Tongue (tissue), 2 donors: ENCODE results near the gene C2orf68. TPM values are rescaled to one million over a fixed set of nuclear protein-coding genes. Genes with fewer than 3 reads are reported as not detected.
"Not testable (repeated sequence)": the region's sequence is repeated elsewhere in the genome, so short reads cannot be mapped to it uniquely, and the experiment has no call there.

Source experiments
- DNase-seq: peaks from one replicate; pipeline ENCODE4 v3.0.0-alpha.2; 2015
- total RNA-seq: library from RNA; depleted of rRNA; stranded (reverse); fragments of >200 nt; gene quantifications from one replicate; pipeline ENCODE4 v1.2.3, GENCODE V29; 2014

C2orf68 gene
- total RNA-seq, 1 donor from 2014 or later = 38.5 TPM

GRCh38 chr2:85628658-85629057 lies 16.8 kb upstream of the C2orf68 start:
- DNase-seq = no peak

GRCh38 chr2:85623991-85624390 lies 12.1 kb upstream of the C2orf68 start:
- DNase-seq = no peak

GRCh38 chr2:85621338-85621737 lies 9.5 kb upstream of the C2orf68 start:
- no peak for DNase-seq

GRCh38 chr2:85619617-85620016 lies 7.8 kb upstream of the C2orf68 start:
- DNase-seq = no peak

- DNase-seq = not testable (repeated sequence)
Observed at GRCh38 chr2:85617723-85618122, 5.9 kb upstream of the C2orf68 start.

GRCh38 chr2:85615413-85615728 lies 3.5 kb upstream of the C2orf68 start:
- DNase-seq = no peak

GRCh38 chr2:85614757-85615156 lies 2.9 kb upstream of the C2orf68 start:
- not testable (repeated sequence) for DNase-seq

- peak; percentile 24 for DNase-seq
Observed at GRCh38 chr2:85613717-85614515, 2.0 kb upstream of the C2orf68 start.

- DNase-seq = no peak
Observed at GRCh38 chr2:85611217-85611704, 605 bp downstream of the C2orf68 start.

GRCh38 chr2:85607268-85608215 lies 4.3 kb downstream of the C2orf68 start:
- DNase-seq = no peak

- no peak for DNase-seq
Observed at GRCh38 chr2:85606116-85606455, 5.8 kb downstream of the C2orf68 start.

- peak; percentile 64 for DNase-seq
Observed at GRCh38 chr2:85605406-85606115, 6.3 kb downstream of the C2orf68 start.

- no peak for DNase-seq
Observed at GRCh38 chr2:85604568-85605339, 7.1 kb downstream of the C2orf68 start.

GRCh38 chr2:85604133-85604444 lies 7.8 kb downstream of the C2orf68 start:
- DNase-seq = not testable (repeated sequence)

GRCh38 chr2:85602476-85603234 lies 9.2 kb downstream of the C2orf68 start, which contains the start of gene TMEM150A:
Gene TMEM150A (minus strand): TSS chr2:85602698. CDS start chr2:85601948, 750 bp downstream.
- peak; percentile 96 for DNase-seq

GRCh38 chr2:85601771-85602475 lies 9.9 kb downstream of the C2orf68 start:
- peak; percentile 44 for DNase-seq

- no peak for DNase-seq
Observed at GRCh38 chr2:85600951-85601770, 10.7 kb downstream of the C2orf68 start.

GRCh38 chr2:85600235-85600575 lies 11.7 kb downstream of the C2orf68 start:
- no peak for DNase-seq

- no peak for DNase-seq
Observed at GRCh38 chr2:85599468-85600234, 12.2 kb downstream of the C2orf68 start.
